ENCODE results near the gene CBARP. TPM values are rescaled to one million over a fixed set of nuclear protein-coding genes. Genes with fewer than 3 reads are reported as not detected.
A peak's percentile ranks its signal among the peaks of the same experiment; 100 is the strongest.

CBARP gene
- total and polyA plus RNA-seq, 2 of the 13 experiments (the other 11 are each of a cell fraction or from before 2014, with no cell fraction given): 1.2 to 1.4 TPM

DNA sequence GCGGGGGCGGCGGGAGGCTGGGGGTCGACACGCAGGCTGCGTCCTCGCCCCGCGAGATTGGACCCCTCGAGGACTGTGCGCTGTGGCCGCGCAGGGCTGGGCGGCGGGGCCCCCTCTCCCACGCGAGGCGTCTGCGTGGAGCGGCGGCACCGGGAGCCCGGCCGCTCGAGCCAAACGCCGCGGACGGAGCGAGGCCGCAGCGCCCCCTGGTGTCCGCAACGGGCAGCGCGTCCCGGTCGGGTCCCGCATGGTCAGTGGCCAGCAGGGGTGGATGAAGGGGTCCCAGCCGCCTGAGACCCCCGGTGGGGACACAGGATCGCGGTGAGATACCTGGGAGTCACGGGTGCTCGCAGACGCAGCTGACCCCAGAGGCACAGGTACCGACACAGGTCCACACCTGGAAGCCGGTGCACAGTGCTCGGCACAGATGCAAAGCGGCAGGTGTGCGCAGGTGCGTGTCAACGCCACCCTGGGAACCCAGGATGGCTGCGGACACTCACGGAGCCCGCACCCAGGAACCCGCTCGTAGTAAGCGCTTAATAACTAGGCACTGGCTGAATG lies 29.2 kb upstream of the CBARP start:
- Histone ChIP-seq H3K79me2 (ENCODE audit: insufficient read depth, low read length) (peaks cover 28% of the 10 kb centered on the region), H3K27ac (ENCODE audit: extremely low read length, insufficient read depth, low read length) (peak overlapping the region; percentile 82), H3K4me2 (ENCODE audit: low read depth, low read length) (peak overlapping the region; percentile 92), H4K20me1 (ENCODE audit: insufficient read depth, low read length) (peaks cover 24% of the 10 kb centered on the region), H3K9ac (ENCODE audit: insufficient read depth, low read depth, low read length) (peak overlapping the region; percentile 73; the same call in 1 of the 2 replicates), H3K9me3 (ENCODE audit: low read length) (no peaks in the 10 kb centered on the region), H3K4me1 (ENCODE audit: insufficient read depth, low read length) (peaks cover 76% of the 10 kb centered on the region), H3K27me3 (ENCODE audit: control insufficient read depth in 1 of 2, insufficient read depth in 2 of 2, low read length in 2 of 2) (no peaks in the 10 kb centered on the region), H3K36me3 (replicated peaks in 1 of 2; ENCODE audit: control insufficient read depth in 1 of 2, insufficient read depth in 2 of 2, low read length in 2 of 2) (peaks cover 8 to 16% of the 10 kb centered on the region in 2 experiments), H2AFZ (ENCODE audit: low read length) (no peak overlapping the region), H3K4me3 (replicated peaks in 1 of 3; ENCODE audit: insufficient read depth in 1 of 3, low read depth in 2 of 3, low read length in 3 of 3) (peak overlapping the region; percentile 58 to 90 (median 67); a peak in 5 of 6 replicates)
- CTCF ChIA-PET (ENCODE audit: low intra/inter-chr PET ratio, low total read pairs): interaction anchor here (0.7 to 3.8 kb wide), 4 partner anchors 15 to 23 kb away, joined by 4 to 60 read pairs (median 4); partner anchors contain the start of gene MIDN
- no TSS peak for BruUV-seq (replicated peaks)
- in situ Hi-C loops (cut with HindIII; ENCODE audit: extremely low pct_ligation_motif_present, low pct_unique_long_range_greater_than_20kb) (no loop called here), intact Hi-C loops (cut with micrococcal nuclease; ENCODE audit: unreplicated experiment) (loop anchor here (1.0 kb wide), 1 partner anchor 21 kb away; no protein-coding TSS in a partner anchor)
- ATAC-seq (peak; percentile 4), DNase-seq (ENCODE audit: low spot score) (no peak), FAIRE-seq (no peak)
- WGBS (ENCODE audit: low lambda C conversion rate): 10% methylated on average over 15 of the region's 59 CpGs
- POLR2A ChIA-PET: interaction anchor here (0.5 to 12.8 kb wide), 10 partner anchors 8 to 239 kb away, joined by 3 to 668 read pairs (median 7); partner anchors contain the start of genes ATP5F1D, CBARP, FAM174C and GPX4
- TF ChIP-seq SOX13 (IDR thresholded peaks at IDR 0.05) (no peak), SOX13 (CRISPR knock-in tag; conservative IDR thresholded peaks at IDR 0.05 in 1 of 2, IDR thresholded peaks at IDR 0.05 in 1 of 2) (no peak; a peak in 1 of 4 replicates), ZNF230 (CRISPR knock-in tag; IDR thresholded peaks at IDR 0.05) (no peak), KAT8 (CRISPR knock-in tag; IDR thresholded peaks at IDR 0.05) (no peak), GMEB2 (CRISPR knock-in tag; IDR thresholded peaks at IDR 0.05; ENCODE audit: low read depth) (no peak), HDAC2 (CRISPR knock-in tag; IDR thresholded peaks at IDR 0.05) (no peak), ZNF354B (CRISPR knock-in tag; IDR thresholded peaks at IDR 0.05) (no peak), ZFAT (CRISPR knock-in tag; conservative IDR thresholded peaks at IDR 0.05) (no peak), SRSF1 (optimal IDR thresholded peaks at IDR 0.05; ENCODE audit: low read depth, low read length) (no peak), MXD4 (CRISPR knock-in tag; IDR thresholded peaks at IDR 0.05) (no peak), SMARCC2 (IDR thresholded peaks at IDR 0.05) (no peak), KLF13 (CRISPR knock-in tag; IDR thresholded peaks at IDR 0.05) (no peak), RAD51 (IDR thresholded peaks at IDR 0.05; ENCODE audit: borderline replicate concordance) (no peak), ARHGAP35 (CRISPR knock-in tag; IDR thresholded peaks at IDR 0.05; ENCODE audit: borderline replicate concordance) (no peak), ZNF337 (CRISPR knock-in tag; IDR thresholded peaks at IDR 0.05; ENCODE audit: borderline replicate concordance, low read depth) (no peak), TP53 (CRISPR knock-in tag; conservative IDR thresholded peaks at IDR 0.05) (no peak), ZNF547 (CRISPR knock-in tag; IDR thresholded peaks at IDR 0.05) (no peak), ZNF598 (CRISPR knock-in tag; IDR thresholded peaks at IDR 0.05; ENCODE audit: borderline replicate concordance) (no peak), HMG20B (CRISPR knock-in tag; conservative IDR thresholded peaks at IDR 0.05) (no peak), RXRA (CRISPR knock-in tag; IDR thresholded peaks at IDR 0.05) (no peak), ZBTB21 (CRISPR knock-in tag; IDR thresholded peaks at IDR 0.05) (no peak)
- TF ChIP-seq, protein P1, sequence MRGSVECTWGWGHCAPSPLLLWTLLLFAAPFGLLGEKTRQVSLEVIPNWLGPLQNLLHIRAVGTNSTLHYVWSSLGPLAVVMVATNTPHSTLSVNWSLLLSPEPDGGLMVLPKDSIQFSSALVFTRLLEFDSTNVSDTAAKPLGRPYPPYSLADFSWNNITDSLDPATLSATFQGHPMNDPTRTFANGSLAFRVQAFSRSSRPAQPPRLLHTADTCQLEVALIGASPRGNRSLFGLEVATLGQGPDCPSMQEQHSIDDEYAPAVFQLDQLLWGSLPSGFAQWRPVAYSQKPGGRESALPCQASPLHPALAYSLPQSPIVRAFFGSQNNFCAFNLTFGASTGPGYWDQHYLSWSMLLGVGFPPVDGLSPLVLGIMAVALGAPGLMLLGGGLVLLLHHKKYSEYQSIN (CRISPR knock-in tag; IDR thresholded peaks at IDR 0.05; ENCODE audit: borderline replicate concordance): no peak
- TF ChIP-seq, protein P2, sequence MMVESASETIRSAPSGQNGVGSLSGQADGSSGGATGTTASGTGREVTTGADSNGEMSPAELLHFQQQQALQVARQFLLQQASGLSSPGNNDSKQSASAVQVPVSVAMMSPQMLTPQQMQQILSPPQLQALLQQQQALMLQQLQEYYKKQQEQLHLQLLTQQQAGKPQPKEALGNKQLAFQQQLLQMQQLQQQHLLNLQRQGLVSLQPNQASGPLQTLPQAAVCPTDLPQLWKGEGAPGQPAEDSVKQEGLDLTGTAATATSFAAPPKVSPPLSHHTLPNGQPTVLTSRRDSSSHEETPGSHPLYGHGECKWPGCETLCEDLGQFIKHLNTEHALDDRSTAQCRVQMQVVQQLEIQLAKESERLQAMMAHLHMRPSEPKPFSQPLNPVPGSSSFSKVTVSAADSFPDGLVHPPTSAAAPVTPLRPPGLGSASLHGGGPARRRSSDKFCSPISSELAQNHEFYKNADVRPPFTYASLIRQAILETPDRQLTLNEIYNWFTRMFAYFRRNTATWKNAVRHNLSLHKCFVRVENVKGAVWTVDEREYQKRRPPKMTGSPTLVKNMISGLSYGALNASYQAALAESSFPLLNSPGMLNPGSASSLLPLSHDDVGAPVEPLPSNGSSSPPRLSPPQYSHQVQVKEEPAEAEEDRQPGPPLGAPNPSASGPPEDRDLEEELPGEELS (CRISPR knock-in tag; IDR thresholded peaks at IDR 0.05): no peak
